ENCODE measurements around the gene PSMF1. TPM values are rescaled to one million over a fixed set of nuclear protein-coding genes. Genes with fewer than 3 reads are reported as not detected.

PSMF1 gene
- total RNA-seq, 1 experiment from 2014 or later = 153 TPM

GRCh38 chr20:1169224-1169623, 50.8 kb downstream of the PSMF1 start:
- BruUV-seq (replicated peaks) = no TSS peak
- Histone ChIP-seq H3K4me1 (ENCODE audit: control insufficient read depth in 1 of 2, insufficient read depth in 2 of 2, low read length in 2 of 2) (no peaks in the 10 kb centered on the region), H2AFZ (ENCODE audit: low read depth, low read length, poor library complexity, severe bottlenecking) (no peak overlapping the region), H4K20me1 (ENCODE audit: insufficient read depth) (no peaks in the 10 kb centered on the region), H3K27ac (ENCODE audit: low read depth, low read length) (no peak overlapping the region), H3K4me2 (ENCODE audit: low read length) (no peak overlapping the region), H3K9me3 (ENCODE audit: control insufficient read depth in 1 of 2, insufficient read depth in 1 of 2, low read depth in 1 of 2, low read length in 2 of 2) (no peaks in the 10 kb centered on the region), H3K9me2 (ENCODE audit: insufficient read depth) (no peaks in the 10 kb centered on the region), H3K36me3 (ENCODE audit: control insufficient read depth in 1 of 2, insufficient read depth in 2 of 2, low read length in 2 of 2) (peaks cover 23 to 52% of the 10 kb centered on the region in 2 experiments), H3K27me3 (ENCODE audit: insufficient read depth, low read length) (no peaks in the 10 kb centered on the region), H3K9ac (ENCODE audit: low read length) (no peak overlapping the region), H3K4me3 (replicated peaks in 1 of 2; ENCODE audit: low read depth in 1 of 2, low read length in 2 of 2) (no peak overlapping the region), H3K79me2 (ENCODE audit: insufficient read depth, low read length) (no peaks in the 10 kb centered on the region)
- TF ChIP-seq REST (IDR thresholded peaks at IDR 0.05; ENCODE audit: low read depth) (no peak), ELF1 (IDR thresholded peaks at IDR 0.05; ENCODE audit: borderline replicate concordance, low read depth) (no peak), MAX (IDR thresholded peaks at IDR 0.05) (no peak), ZFX (IDR thresholded peaks at IDR 0.05) (no peak), SIN3A (IDR thresholded peaks at IDR 0.05; ENCODE audit: low read depth) (no peak), FOSL1 (IDR thresholded peaks at IDR 0.05; ENCODE audit: low read depth) (no peak), CBX3 (IDR thresholded peaks at IDR 0.05; ENCODE audit: low read depth) (no peak), YY1 (IDR thresholded peaks at IDR 0.05; ENCODE audit: extremely low read depth, insufficient replicate concordance, low read depth, low read length) (no peak), POLR2AphosphoS5 (IDR thresholded peaks at IDR 0.05; ENCODE audit: low read depth, low read length) (no peak), RAD21 (IDR thresholded peaks at IDR 0.05; ENCODE audit: low read depth) (no peak), EZH2 (IDR thresholded peaks at IDR 0.05) (no peak), SRF (IDR thresholded peaks at IDR 0.05; ENCODE audit: low read depth) (no peak), POLR2A (IDR thresholded peaks at IDR 0.05; ENCODE audit: borderline replicate concordance, extremely low read depth, insufficient read depth, insufficient read length) (no peak)
- ChIA-PET RAD21 (ENCODE audit: low non-redundant PET in 1 of 2, low total read pairs in 2 of 2, uncharacterized antibody in 2 of 2, unreplicated experiment in 2 of 2) (no interaction called here), CTCF (no interaction called here), POLR2A (no interaction called here)
- intact Hi-C loops (cut with micrococcal nuclease) = no loop called here
- no peak for ATAC-seq
- no peak for DNase-seq (ENCODE audit: low read depth, low spot score)
